DMS53 (cell line): ENCODE data around the gene CD274.

Source experiments
- DNase-seq: peaks from one replicate; lab custom pipeline; 2025; lab: John Stamatoyannopoulos, UW

Gene CD274

DNA sequence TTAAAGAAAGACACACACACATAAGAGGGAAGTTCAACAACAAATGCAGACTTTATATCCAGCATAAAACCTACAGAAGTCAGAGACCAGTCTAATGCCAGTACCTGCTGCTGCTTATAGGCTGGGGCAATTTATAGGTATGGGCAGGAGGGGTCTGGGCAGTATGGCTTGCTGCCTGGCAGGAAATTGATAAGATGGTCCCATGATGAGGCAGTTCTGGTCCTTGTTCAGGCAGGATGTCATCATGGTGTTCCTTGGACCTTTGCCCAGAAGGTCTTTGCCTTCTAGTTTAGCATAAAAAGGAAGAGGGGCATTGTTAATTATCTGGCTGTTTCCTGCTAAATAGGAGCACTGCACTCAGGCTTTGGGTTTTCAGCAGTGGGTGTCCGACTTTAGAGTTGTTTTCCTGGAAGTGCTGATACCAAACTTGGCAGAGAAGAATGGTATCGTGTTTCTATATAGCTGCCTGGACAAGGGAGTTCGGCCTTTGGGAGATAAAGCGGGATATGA is 49.6 kb downstream of the CD274 start:
- peak; percentile 22 for DNase-seq

DNA sequence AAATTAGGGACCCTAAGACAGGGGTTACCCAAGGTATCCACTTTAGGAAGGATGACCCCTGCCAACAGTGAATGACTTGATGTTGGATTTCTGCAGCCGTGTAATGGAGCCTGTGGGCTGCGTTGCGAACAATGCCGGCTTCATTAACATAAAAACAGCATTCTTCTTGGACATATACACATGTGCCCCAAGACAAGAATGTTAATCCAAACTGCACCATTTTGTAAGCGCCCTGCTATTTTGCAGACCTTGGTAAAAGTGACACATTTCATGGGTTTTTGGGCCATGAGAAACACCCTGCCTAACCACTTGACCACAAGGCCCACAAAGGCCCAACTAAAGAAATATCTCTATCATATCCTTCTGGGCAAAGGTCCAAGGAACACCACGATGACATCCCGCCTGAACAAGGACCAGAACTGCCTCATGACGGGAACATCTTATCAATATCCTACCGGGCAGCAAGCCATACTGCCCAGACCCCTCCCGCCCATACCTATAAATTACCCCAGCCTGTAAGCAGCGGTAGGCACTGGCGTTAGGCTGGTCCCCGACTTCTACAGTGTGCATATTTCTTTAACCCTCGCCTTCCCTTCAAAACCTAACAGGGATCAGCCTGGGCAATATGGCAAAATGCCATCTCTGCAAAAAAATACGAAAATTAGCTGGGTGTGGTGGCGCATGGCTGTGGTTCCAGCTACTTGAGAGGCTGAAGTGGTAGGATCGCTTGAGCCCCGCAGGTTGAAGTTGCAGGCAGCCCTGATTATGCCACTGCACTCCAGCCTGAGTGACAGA is 50.3 kb downstream of the CD274 start:
- no peak for DNase-seq

DNA sequence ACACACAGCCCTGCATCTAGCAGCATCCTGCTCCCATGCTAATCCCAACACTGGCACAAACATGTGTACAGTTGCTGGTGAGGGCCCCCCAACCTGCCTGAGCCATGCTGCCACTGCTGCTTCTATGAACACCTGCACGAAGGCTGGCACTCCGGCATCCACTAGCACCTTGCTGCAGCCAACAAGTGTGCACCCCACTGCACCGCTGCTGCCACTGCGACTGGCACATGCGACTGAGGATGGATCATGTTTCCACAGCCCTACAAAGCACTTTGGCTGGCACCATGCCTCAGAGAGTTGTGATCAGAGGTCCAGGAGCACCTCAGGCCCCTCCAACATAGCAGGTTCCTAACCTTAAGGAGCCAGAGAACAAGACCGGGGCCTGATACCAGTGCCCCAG is 52.2 kb downstream of the CD274 start:
- DNase-seq: no peak

- no peak for DNase-seq
These were observed 59.2 kb downstream of the CD274 start for GRCh38 chr9:5509573-5509972.

GRCh38 chr9:5510360-5510931 is 60.1 kb downstream of the CD274 start, which contains the start of gene PDCD1LG2:
PDCD1LG2 (plus strand) TSS chr9:5510531; CDS start chr9:5522547, 12,016 bp downstream.
- no peak for DNase-seq

- no peak for DNase-seq
These were observed 60.6 kb downstream of the CD274 start for GRCh38 chr9:5510989-5511388.

GRCh38 chr9:5511476-5511875 is 61.1 kb downstream of the CD274 start:
- DNase-seq: no peak

GRCh38 chr9:5511935-5512580 is 61.7 kb downstream of the CD274 start:
- DNase-seq: no peak

- no peak for DNase-seq
These were observed 62.5 kb downstream of the CD274 start for GRCh38 chr9:5512658-5513452.

DNA sequence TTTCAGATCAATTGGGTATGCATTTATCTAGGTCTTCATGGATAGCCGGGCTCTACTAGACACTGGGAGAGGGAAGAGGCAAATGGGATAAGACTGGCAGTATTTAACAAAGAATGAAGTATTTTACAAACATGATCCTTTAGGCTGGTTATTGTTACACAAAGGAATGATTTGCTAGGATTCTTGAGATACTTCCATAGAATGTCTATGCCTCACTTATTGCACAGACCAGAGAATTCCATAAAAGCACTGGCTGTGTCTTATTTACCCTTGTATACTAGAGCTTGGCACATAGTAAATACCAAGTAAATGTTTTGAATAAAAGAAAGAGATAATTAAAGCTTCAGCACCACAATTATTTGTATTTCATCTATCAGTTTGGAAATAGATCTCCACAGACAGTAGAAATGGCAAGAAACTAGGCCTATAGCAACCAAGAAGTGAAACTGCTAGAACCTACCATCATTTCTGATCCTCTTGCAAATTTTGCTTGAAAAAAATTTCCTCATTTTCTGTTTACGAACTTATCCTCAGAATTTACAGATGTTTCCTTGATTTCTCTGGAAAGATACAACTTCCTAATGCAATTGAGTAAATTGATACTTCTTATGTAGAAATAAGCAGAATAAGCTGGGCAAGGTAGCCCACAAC is 63.7 kb downstream of the CD274 start:
- DNase-seq: no peak

GRCh38 chr9:5514617-5515260 is 64.4 kb downstream of the CD274 start:
- no peak for DNase-seq

GRCh38 chr9:5515261-5515650 is 64.9 kb downstream of the CD274 start:
- no peak for DNase-seq

DNA sequence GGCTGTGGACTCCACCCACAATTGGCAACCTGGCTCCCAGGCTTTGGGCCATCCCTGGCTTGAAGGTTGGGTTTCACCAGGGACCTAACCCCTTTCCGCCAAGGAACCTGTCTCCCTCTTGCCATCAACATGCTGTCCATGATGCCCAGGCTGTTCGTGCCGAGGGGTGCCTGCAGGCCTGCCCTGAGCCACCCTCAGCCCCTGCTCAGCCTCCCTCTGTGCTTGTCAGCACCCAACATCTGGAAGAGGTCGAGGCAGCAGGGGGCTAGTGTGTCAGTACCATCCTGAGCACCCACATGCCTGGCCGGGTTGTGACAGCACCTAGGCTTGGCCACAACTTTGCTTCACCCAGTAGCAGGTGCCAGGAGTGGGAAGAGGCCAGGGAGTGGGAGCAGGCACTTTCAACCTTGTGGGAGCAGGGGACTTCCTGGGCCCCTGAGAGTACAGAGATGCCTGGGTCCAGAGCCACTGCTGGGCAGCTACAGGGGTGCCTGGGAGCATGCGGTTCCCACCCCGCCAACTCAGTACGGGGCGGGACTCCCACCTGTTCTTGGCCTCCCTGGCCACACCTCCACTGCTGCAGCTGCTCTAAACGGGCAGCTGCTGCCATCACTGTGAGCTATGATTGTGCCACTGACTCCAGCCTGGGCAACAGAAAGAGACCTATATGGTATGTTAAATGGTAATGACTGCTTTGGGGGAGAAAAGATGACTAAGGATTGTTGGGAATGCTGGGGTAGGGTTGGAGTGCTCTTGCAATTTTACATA is 66.3 kb downstream of the CD274 start:
- DNase-seq: no peak

- no peak for DNase-seq
These were observed 68.0 kb downstream of the CD274 start for GRCh38 chr9:5518171-5518936.

- DNase-seq: no peak
These were observed 68.6 kb downstream of the CD274 start for GRCh38 chr9:5518937-5519319.
